Measurements from ENCODE around the gene MFNG.

Gene MFNG

GRCh38 chr22:37443086-37443485, 43.1 kb downstream of the MFNG start:
- H3K4me1 ChIP-seq (ENCODE audit: control insufficient read depth, insufficient read depth, low read length), result no peaks in the 10 kb centered on the region
- peaks cover 15 to 16% of the 10 kb centered on the region in 2 donors for H3K27me3 ChIP-seq (ENCODE audit: control insufficient read depth in 1 of 2, insufficient read depth in 2 of 2, low read length in 2 of 2)
- H3K4me3 ChIP-seq (ENCODE audit: low read length in 2 of 2), result no peak overlapping the region
- no peaks in the 10 kb centered on the region for H3K36me3 ChIP-seq (ENCODE audit: control insufficient read depth in 2 of 2, insufficient read depth in 2 of 2, low read length in 2 of 2)
- H3K9me3 ChIP-seq (ENCODE audit: control insufficient read depth in 2 of 2, low read length in 2 of 2), result peaks cover 9% of the 10 kb centered on the region in 2 donors
- no peak overlapping the region for H3K27ac ChIP-seq (ENCODE audit: low read length)
- no peak overlapping the region for H3K9ac ChIP-seq (ENCODE audit: low read length in 2 of 2)

- H3K4me3 ChIP-seq (ENCODE audit: low read length in 2 of 2), result no peak overlapping the region
These were observed 43.6 kb downstream of the MFNG start for GRCh38 chr22:37442537-37442936.

GRCh38 chr22:37442135-37442534, 44.0 kb downstream of the MFNG start:
- H3K27me3 ChIP-seq (ENCODE audit: control insufficient read depth in 1 of 2, insufficient read depth in 2 of 2, low read length in 2 of 2), result peaks cover 8 to 14% of the 10 kb centered on the region in 2 donors
- no peaks in the 10 kb centered on the region for H3K36me3 ChIP-seq (ENCODE audit: control insufficient read depth in 2 of 2, insufficient read depth in 2 of 2, low read length in 2 of 2)
- H3K27ac ChIP-seq (ENCODE audit: low read length), result no peak overlapping the region
- H3K4me3 ChIP-seq (ENCODE audit: low read length in 2 of 2), result no peak overlapping the region
- H3K9me3 ChIP-seq (ENCODE audit: control insufficient read depth in 2 of 2, low read length in 2 of 2), result peaks cover 9% of the 10 kb centered on the region in 2 donors
- no peak overlapping the region for H3K9ac ChIP-seq (ENCODE audit: low read length in 2 of 2)
- no peaks in the 10 kb centered on the region for H3K4me1 ChIP-seq (ENCODE audit: control insufficient read depth, insufficient read depth, low read length)

More at GRCh38 chr22:37442537-37442936, 43.6 kb downstream of the MFNG start:
- H3K27ac ChIP-seq (ENCODE audit: low read length), result no peak overlapping the region
- H3K27me3 ChIP-seq (ENCODE audit: control insufficient read depth in 1 of 2, insufficient read depth in 2 of 2, low read length in 2 of 2), result peaks cover 12 to 15% of the 10 kb centered on the region in 2 donors
- H3K36me3 ChIP-seq (ENCODE audit: control insufficient read depth in 2 of 2, insufficient read depth in 2 of 2, low read length in 2 of 2), result no peaks in the 10 kb centered on the region
- no peak overlapping the region for H3K9ac ChIP-seq (ENCODE audit: low read length in 2 of 2)
- no peaks in the 10 kb centered on the region for H3K4me1 ChIP-seq (ENCODE audit: control insufficient read depth, insufficient read depth, low read length)
- H3K9me3 ChIP-seq (ENCODE audit: control insufficient read depth in 2 of 2, low read length in 2 of 2), result peaks cover 9% of the 10 kb centered on the region in 2 donors

GRCh38 chr22:37440875-37441274, 45.3 kb downstream of the MFNG start:
- H3K36me3 ChIP-seq (ENCODE audit: control insufficient read depth in 2 of 2, insufficient read depth in 2 of 2, low read length in 2 of 2), result no peaks in the 10 kb centered on the region
- no peak overlapping the region for H3K9ac ChIP-seq (ENCODE audit: low read length in 2 of 2)
- peaks cover 6 to 14% of the 10 kb centered on the region in 2 donors for H3K27me3 ChIP-seq (ENCODE audit: control insufficient read depth in 1 of 2, insufficient read depth in 2 of 2, low read length in 2 of 2)
- no peak overlapping the region for H3K4me3 ChIP-seq (ENCODE audit: low read length in 2 of 2)
- H3K4me1 ChIP-seq (ENCODE audit: control insufficient read depth, insufficient read depth, low read length), result no peaks in the 10 kb centered on the region
- no peak overlapping the region for H3K27ac ChIP-seq (ENCODE audit: low read length)
- peaks cover 9% of the 10 kb centered on the region in 2 donors for H3K9me3 ChIP-seq (ENCODE audit: control insufficient read depth in 2 of 2, low read length in 2 of 2)

GRCh38 chr22:37439347-37439746, 46.8 kb downstream of the MFNG start:
- Histone ChIP-seq H3K4me3 (ENCODE audit: low read length in 2 of 2) (no peak overlapping the region), H3K4me1 (ENCODE audit: control insufficient read depth, insufficient read depth, low read length) (no peaks in the 10 kb centered on the region), H3K9me3 (ENCODE audit: control insufficient read depth in 2 of 2, low read length in 2 of 2) (peaks cover 9% of the 10 kb centered on the region in 2 donors), H3K9ac (ENCODE audit: low read length in 2 of 2) (no peak overlapping the region), H3K27me3 (ENCODE audit: control insufficient read depth in 1 of 2, insufficient read depth in 2 of 2, low read length in 2 of 2) (peaks cover 6 to 25% of the 10 kb centered on the region in 2 donors), H3K27ac (ENCODE audit: low read length) (no peak overlapping the region), H3K36me3 (ENCODE audit: control insufficient read depth in 2 of 2, insufficient read depth in 2 of 2, low read length in 2 of 2) (no peaks in the 10 kb centered on the region)

DNA sequence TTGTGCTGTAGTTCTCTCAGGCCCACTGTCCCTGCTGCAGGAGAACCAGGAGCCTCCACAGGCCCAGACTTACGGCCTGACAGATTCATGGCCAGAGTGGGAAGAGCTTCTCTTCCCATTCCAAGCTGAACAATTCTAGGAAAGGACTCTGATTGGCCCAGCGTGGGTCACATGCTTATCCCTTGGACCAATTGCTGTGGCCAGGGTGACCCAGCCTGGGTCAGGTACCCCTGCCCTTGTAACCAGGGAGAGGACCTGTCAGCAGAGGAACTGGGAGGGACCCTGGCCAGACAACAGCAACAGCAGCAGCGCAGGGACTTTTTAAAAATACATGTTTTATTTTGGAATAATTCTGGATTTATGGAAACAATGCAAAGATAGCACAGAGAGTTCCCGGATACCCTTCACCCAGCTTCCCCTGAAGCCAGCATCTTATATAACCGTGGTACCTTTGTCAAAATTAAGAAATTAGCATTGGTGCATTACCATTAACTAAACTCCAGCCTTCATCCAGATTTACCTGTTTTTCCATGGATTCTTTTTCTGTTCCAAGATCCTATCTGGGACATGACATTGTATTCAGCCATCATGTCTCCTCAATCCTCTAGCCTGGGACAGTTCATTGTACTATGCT, 50.1 kb downstream of the MFNG start:
- Histone ChIP-seq H3K27me3 (ENCODE audit: control insufficient read depth in 1 of 2, insufficient read depth in 2 of 2, low read length in 2 of 2) (peaks cover 21 to 40% of the 10 kb centered on the region in 2 donors), H3K9me3 (ENCODE audit: control insufficient read depth in 2 of 2, low read length in 2 of 2) (peaks cover 4 to 12% of the 10 kb centered on the region in 2 donors), H3K36me3 (ENCODE audit: control insufficient read depth in 2 of 2, insufficient read depth in 2 of 2, low read length in 2 of 2) (no peaks in the 10 kb centered on the region), H3K9ac (ENCODE audit: low read length in 2 of 2) (no peak overlapping the region), H3K4me3 (ENCODE audit: low read length in 2 of 2) (no peak overlapping the region), H3K4me1 (ENCODE audit: control insufficient read depth, insufficient read depth, low read length) (no peaks in the 10 kb centered on the region), H3K27ac (ENCODE audit: low read length) (no peak overlapping the region)

- Histone ChIP-seq H3K36me3 (ENCODE audit: control insufficient read depth in 2 of 2, insufficient read depth in 2 of 2, low read length in 2 of 2) (no peaks in the 10 kb centered on the region), H3K9ac (ENCODE audit: low read length in 2 of 2) (no peak overlapping the region), H3K27ac (ENCODE audit: low read length) (no peak overlapping the region), H3K4me3 (ENCODE audit: low read length in 2 of 2) (no peak overlapping the region), H3K9me3 (ENCODE audit: control insufficient read depth in 2 of 2, low read length in 2 of 2) (peaks cover 0 to 4% of the 10 kb centered on the region in 2 donors), H3K27me3 (ENCODE audit: control insufficient read depth in 1 of 2, insufficient read depth in 2 of 2, low read length in 2 of 2) (peaks cover 37 to 56% of the 10 kb centered on the region in 2 donors), H3K4me1 (ENCODE audit: control insufficient read depth, insufficient read depth, low read length) (no peaks in the 10 kb centered on the region)
These were observed 52.4 kb downstream of the MFNG start for GRCh38 chr22:37433786-37434185.

- peaks cover 49 to 67% of the 10 kb centered on the region in 2 donors for H3K27me3 ChIP-seq (ENCODE audit: control insufficient read depth in 1 of 2, insufficient read depth in 2 of 2, low read length in 2 of 2)
- H3K27ac ChIP-seq (ENCODE audit: low read length), result no peak overlapping the region
These were observed 53.5 kb downstream of the MFNG start for GRCh38 chr22:37432708-37433054.

DNA sequence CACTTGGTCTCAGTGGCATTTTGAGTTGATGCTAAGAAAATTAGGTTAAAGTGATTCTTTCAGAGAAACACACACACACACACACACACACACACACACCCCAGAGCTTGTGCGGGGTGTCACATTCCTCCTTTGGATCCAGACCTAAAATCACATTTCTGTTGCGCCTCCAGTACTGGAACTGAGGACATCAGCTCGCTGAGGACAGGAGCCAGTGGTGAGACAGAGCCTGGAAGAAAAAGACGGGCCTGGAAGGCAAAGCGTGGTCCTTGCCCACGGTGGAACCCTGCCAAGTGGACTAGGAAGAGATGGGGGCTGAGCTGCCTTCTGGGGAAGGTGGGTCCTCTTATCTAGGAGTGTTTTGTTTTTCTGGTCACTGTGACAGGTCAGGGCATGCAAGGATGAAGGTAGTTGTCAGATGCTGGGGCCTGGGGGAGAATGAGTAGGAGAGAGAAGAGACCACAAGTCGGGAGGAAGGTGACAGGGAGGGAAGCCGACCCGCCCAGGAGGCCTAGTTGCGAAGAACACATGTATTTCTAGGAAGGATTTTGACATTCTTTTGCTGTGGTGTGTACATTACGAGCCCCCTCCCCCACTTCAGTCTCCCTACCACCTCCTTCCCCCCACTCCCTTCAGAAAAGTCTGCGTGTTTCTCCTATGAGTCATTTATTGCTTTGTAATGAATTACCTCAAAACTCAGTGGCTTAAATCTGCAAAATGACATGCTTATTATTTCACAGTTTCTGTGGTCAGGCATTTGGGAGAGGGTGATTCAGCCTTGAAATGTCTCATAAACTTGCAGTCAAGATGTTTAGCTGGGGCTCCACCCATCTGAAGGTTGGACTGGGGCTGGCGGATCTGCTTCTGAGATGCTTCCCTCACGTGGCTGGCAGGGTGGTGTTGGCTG, 54.1 kb downstream of the MFNG start:
- Histone ChIP-seq H3K36me3 (ENCODE audit: control insufficient read depth in 2 of 2, insufficient read depth in 2 of 2, low read length in 2 of 2) (no peaks in the 10 kb centered on the region), H3K27ac (ENCODE audit: low read length) (no peak overlapping the region), H3K9ac (ENCODE audit: low read length in 2 of 2) (no peak overlapping the region), H3K27me3 (ENCODE audit: control insufficient read depth in 1 of 2, insufficient read depth in 2 of 2, low read length in 2 of 2) (peaks cover 55 to 66% of the 10 kb centered on the region in 2 donors), H3K4me1 (ENCODE audit: control insufficient read depth, insufficient read depth, low read length) (peaks cover 9% of the 10 kb centered on the region), H3K9me3 (ENCODE audit: control insufficient read depth in 2 of 2, low read length in 2 of 2) (peaks cover 0 to 4% of the 10 kb centered on the region in 2 donors), H3K4me3 (ENCODE audit: low read length in 2 of 2) (no peak overlapping the region)

More at GRCh38 chr22:37432708-37433054, 53.5 kb downstream of the MFNG start:
- H3K9me3 ChIP-seq (ENCODE audit: control insufficient read depth in 2 of 2, low read length in 2 of 2), result peaks cover 0 to 4% of the 10 kb centered on the region in 2 donors
- no peak overlapping the region for H3K9ac ChIP-seq (ENCODE audit: low read length in 2 of 2)
- no peaks in the 10 kb centered on the region for H3K36me3 ChIP-seq (ENCODE audit: control insufficient read depth in 2 of 2, insufficient read depth in 2 of 2, low read length in 2 of 2)
- no peak overlapping the region for H3K4me3 ChIP-seq (ENCODE audit: low read length in 2 of 2)
- peaks cover 3% of the 10 kb centered on the region for H3K4me1 ChIP-seq (ENCODE audit: control insufficient read depth, insufficient read depth, low read length)

DNA sequence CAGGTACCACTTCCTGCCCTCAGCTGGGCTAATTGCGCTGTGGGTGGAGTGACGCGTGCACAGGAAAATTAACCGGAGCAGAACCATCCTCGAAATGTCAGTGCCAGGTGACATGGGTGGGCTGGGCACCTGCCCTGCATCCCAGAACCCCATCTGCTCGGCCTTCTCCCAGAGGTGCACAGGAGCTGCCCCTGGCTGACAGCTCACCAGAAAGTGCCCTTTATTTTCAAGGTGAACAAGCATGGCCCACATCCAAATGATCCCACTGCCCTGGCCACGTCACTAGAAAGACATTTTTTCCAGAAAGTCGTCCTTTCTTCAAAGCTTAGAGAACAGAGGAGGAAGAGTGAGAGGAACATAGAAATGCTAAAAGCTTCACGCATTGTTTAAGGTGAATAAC, 54.8 kb downstream of the MFNG start:
- Histone ChIP-seq H3K27ac (ENCODE audit: low read length) (no peak overlapping the region), H3K9ac (ENCODE audit: low read length in 2 of 2) (no peak overlapping the region), H3K27me3 (ENCODE audit: control insufficient read depth in 1 of 2, insufficient read depth in 2 of 2, low read length in 2 of 2) (peaks cover 62 to 64% of the 10 kb centered on the region in 2 donors)

More for the DNA sequence above, 54.8 kb downstream of the MFNG start:
- peaks cover 12% of the 10 kb centered on the region for H3K4me1 ChIP-seq (ENCODE audit: control insufficient read depth, insufficient read depth, low read length)
- no peaks in the 10 kb centered on the region for H3K36me3 ChIP-seq (ENCODE audit: control insufficient read depth in 2 of 2, insufficient read depth in 2 of 2, low read length in 2 of 2)
- no peak overlapping the region for H3K4me3 ChIP-seq (ENCODE audit: low read length in 2 of 2)
- peaks cover 0 to 4% of the 10 kb centered on the region in 2 donors for H3K9me3 ChIP-seq (ENCODE audit: control insufficient read depth in 2 of 2, low read length in 2 of 2)
